Activated naive CD4-positive, alpha-beta T cell treated with Interleukin-2 at 50 U/mL for 16 hours (primary cell): ENCODE measurements around the gene CLDN11.

ENCODE experiments used
- DNase-seq: peaks from one replicate; pipeline ENCODE4 v3.0.0-alpha.2; 2020

Gene CLDN11

GRCh38 chr3:170428095-170428494, 9.4 kb downstream of the CLDN11 start:
- DNase-seq, result no peak

GRCh38 chr3:170429050-170429449, 10.4 kb downstream of the CLDN11 start:
- DNase-seq, result no peak

DNA sequence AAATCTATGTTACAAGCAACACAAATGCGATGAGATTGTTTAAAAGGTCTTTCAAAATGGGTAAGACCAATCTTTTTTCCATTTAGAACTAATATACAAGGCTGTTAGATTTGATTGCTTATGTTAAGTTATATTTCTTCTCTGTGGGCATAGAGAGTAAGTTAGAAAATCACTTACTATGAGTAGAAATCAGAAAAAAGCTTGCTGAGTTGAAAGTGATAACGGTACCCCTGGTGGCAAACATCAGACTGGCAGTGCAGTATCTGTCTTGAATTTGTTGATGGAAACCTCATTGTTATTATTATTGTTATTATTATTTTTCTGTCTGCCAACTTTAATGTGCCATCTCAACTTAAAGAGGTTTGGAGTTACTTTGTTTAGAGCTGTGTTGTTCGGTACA, 12.4 kb downstream of the CLDN11 start:
- DNase-seq, result no peak

DNA sequence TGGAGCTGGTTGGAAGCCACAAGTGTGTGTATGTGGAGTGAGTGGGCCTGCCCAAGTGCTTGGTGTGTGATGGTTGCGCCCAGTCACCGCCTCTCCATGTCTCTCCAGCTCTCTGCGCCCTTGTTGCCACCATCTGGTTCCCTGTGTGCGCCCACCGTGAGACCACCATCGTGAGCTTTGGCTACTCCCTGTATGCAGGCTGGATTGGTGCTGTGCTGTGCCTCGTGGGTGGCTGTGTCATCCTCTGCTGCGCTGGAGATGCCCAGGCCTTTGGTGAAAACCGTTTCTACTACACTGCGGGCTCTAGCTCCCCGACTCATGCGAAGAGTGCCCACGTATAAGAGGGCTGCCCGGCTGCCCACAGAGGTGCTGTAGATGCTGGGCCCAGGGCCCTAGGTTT, 13.7 kb downstream of the CLDN11 start:
- DNase-seq, result no peak

GRCh38 chr3:170436697-170437096, 18.0 kb downstream of the CLDN11 start:
- DNase-seq, result no peak

DNA sequence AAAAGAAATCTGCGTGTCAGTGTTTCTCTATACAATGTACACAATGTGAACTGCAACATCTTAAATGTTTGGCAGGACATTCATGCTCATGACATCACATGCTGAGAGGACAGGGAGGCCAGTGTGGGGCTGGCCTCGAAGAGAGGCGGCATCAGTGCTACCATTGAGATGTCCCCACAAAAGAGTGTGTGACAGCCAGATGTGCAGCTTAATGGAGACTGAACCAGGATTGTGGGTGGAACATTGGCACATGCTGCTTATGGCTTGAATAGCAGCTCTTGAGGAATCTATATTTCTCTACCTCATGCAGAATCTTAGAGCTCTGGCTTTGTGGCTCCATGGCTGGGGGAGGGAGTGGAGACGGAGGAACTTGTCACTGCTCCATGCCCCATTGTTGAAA, 18.5 kb downstream of the CLDN11 start:
- DNase-seq, result no peak

DNA sequence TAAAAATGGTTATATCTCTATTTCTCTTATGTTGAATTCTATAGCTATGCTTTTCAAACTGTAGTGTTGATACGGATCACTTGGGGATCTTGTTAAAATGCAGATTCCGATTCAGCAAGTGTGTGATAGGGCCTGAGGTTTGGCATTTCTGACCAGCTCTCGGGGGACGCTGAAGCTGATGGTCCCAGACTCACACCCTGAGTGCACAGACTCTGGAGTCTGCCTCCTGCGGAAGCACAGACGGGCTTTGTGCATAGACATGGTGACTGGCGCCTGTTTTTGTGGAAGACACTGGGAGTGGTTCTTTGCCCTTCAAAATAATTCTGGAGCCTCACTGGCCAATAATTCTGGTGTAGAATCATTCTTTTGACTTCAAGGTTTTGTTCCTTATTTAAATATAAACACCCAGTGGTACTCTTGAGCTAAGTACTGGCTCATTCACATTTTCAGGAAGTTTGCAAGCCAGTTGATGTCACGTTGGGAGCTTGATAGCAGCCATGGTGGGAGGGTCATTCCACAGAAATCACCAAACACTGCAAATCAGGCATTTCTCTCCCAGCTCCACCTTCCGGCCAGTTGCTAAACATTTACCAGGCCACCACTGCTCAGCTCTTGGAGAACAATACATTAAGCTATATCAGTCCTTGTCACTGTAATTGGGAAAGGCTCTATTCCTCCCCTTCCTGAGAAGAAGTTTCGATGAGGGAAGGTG, 19.2 kb downstream of the CLDN11 start:
- no peak for DNase-seq

GRCh38 chr3:170438836-170439235, 20.2 kb downstream of the CLDN11 start:
- DNase-seq, result no peak

DNA sequence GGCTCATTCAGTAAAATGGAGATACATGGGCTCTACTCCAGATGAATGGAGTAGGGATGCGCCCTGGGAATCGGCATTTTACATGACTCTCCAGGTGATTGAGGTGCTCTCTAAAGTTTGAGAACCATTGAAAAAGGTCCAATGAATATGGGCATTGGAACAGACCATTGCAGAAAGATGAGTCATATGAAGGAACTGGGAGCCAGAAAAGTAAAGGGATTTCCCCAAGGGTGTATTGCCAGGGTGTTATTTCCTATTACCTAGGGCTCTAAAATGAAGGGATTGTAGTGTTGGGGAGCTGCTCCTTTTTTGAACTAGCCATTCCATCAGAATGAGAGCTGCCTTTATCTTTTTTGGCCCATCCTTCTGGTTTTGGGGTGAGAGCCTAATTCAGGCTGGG, 21.7 kb downstream of the CLDN11 start:
- no peak for DNase-seq

GRCh38 chr3:170441412-170441811, 22.7 kb downstream of the CLDN11 start:
- DNase-seq, result no peak

GRCh38 chr3:170442947-170443346, 24.3 kb downstream of the CLDN11 start:
- DNase-seq, result no peak

DNA sequence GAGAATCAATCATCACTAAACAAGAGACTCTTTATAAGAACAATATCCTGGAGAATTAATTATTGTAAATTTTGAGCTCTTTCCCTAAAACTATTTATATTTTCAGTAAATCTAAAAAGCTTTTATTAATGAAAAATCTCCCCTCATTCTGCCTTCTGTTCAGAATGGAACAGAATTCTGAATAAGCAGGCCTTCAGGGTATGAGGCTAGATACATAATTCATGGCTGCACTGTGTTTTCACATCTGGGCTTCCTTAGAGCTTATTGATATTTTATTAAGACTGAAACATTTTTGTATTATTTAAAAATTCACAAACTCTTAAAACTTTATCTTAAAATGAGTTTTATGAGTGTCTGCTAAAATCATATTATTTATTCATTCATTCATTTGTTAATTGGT, 24.8 kb downstream of the CLDN11 start:
- DNase-seq, result no peak

- no peak for DNase-seq
These were observed 29.9 kb downstream of the CLDN11 start for GRCh38 chr3:170448584-170448983.

- no peak for DNase-seq
These were observed 31.4 kb downstream of the CLDN11 start for GRCh38 chr3:170450039-170450438.

GRCh38 chr3:170454509-170454908, 35.8 kb downstream of the CLDN11 start:
- no peak for DNase-seq

- DNase-seq, result no peak
These were observed 39.6 kb downstream of the CLDN11 start for GRCh38 chr3:170458285-170458684.

DNA sequence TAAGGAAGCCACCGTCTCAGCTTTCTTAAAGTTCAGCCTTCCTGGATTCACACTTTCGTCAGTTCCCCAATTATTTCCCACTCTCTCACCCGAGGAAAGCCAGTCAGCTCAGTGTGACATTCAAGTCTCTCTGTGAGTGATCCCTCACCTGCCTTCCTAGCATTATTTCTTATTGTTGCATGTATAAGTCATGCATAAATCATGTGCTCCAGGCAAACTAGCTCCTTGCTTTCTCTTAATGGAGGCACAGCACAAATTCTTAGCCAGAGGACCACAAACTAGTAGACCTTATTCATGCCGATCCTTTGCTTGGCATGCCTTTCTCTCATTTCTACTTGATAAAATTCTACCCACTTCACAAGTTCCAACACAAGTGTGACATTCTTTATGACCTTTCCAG, 44.3 kb downstream of the CLDN11 start:
- no peak for DNase-seq

DNA sequence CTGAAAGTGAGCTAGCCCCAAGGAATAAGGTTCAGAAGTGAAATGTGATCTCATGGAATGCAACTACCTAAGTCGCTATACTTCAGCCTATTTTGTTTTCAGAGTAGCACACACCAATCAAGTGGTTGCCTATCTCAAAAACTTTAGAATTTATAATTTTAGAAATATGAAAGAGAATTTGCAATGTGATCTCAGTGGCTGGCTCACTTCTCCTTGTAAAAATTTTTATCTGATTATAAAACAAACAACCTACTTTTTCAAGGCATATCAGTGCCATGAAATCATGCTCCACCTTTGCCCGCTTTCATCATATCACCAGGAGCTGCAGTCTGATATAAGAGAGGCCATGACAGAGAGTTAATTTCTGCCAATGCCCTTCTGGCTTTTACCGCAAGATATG, 47.3 kb downstream of the CLDN11 start:
- DNase-seq, result no peak

DNA sequence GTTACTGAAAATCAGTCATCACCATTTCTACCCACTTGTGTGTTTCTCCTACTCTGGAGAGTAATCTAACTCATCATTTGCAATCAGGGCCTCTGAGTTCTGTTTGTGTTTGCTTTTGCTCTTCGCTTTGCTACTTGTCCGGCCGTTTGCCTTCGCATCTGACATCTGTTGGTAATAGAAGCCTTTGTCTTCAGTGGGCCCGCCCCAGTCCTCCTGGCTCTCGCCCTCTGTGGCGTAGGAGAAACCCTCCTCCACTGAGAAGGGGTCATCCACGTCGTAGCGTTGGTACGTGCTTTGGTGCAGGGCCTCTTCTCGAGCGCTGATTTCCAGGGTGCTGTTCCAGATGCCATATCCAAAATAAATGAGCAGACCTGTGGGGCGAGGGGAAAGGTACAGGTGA, 48.3 kb downstream of the CLDN11 start:
- no peak for DNase-seq

GRCh38 chr3:170467571-170468147, 49.0 kb downstream of the CLDN11 start:
- no peak for DNase-seq

DNA sequence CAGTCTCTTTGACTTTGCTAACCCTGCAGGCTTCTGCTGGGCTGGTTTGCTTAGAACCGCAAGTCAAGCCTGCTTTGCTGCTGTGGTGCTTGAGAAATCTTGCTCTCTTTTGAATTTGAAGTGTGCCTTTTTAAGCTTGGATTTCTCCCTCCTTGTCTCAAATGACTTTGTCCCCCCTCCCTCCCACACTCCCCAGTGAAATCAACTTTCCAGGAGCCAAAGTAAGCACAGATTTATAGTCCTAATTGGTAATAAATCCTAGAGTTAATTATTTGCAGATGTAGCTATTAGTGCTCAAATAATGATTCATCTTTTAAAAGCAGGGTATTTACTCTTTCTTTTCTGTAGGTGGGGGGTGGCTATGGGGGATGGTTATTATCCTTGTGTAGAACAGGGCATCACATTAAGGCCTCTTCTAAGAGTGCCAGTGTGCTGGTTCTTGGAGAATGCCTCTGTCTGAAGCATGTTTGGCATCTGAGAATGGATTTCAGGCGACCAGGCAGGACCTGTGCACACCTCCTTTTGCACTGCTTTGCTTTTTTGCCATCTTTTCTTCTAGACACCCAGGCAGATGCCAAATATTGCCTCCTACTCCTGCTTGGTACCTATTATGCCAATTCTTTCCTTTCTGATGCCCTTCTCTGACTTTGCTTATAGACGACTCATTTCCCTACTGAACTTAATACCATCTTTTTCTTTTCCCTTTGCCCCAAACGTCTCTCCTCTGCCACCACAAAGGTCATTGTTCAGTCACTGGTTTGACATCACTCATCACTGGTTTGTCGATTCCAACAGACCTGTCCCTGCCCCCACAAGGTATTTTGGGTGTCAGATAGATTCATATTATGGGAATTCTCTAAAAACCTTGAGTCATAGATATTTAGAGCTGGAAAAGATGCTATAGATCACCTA, 50.7 kb downstream of the CLDN11 start:
- no peak for DNase-seq

GRCh38 chr3:170470063-170471016, 51.7 kb downstream of the CLDN11 start:
- DNase-seq, result no peak

DNA sequence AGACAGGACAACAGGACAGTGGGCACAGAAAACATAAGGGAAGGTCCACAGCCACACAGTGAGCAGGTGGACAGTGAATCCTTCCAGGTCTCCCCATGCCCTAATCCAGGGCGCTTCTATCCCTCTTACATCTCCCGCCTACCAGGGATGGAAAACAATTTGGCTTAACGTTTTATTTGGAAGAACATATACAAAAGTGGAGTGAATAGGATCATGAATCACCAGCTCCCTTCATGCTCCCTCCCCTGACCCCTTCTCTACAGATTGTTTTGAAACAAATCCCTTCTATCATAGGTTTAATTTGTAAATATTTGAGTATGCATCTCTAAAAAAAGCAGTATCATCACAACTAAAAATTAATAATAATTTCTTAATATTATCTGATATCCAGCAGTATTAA, 52.5 kb downstream of the CLDN11 start:
- DNase-seq, result no peak
